Panc1 (cell line): Measurements from ENCODE around the gene CNOT1. TPM values are rescaled to one million over a fixed set of nuclear protein-coding genes. Genes with fewer than 3 reads are reported as not detected.

Experiments
- ATAC-seq: fragments of 200-7000 bp; cut with Tn5 transposase; 2 replicates; pipeline ENCODE4 v1.9.1; 2020; ENCODE audit warnings: mild to moderate bottlenecking, moderate library complexity
- BruUV-seq: library from RNA; stranded (reverse); fragments of 400-500 nt; replicated peaks from 2 replicates; lab custom pipeline; 2021; lab: Mats Ljungman, UMichigan
- CTCF ChIA-PET: fragments of 300-600 bp; sonication (Branson Sonifier 250); formaldehyde crosslinking; loops from one replicate; lab custom pipeline; 2022; ENCODE audit warnings: antibody characterized with exemption; lab: Charles Lee
- POLR2A ChIA-PET: fragments of 300-600 bp; sonication (Branson Sonifier 250); formaldehyde crosslinking; loops from one replicate; lab custom pipeline; 2022; ENCODE audit warnings: antibody characterized with exemption; lab: Charles Lee
- DNase-seq: peaks from one replicate; pipeline ENCODE4 v3.0.0-alpha.2; 2010; ENCODE audit warnings: low read depth, low spot score
- H3K27ac ChIP-seq: 2 replicates; pipeline ENCODE4 v1.5.1; 2011; ENCODE audit warnings: mild to moderate bottlenecking, low read length, inconsistent platforms
- H3K27me3 ChIP-seq: fragments of 200-500 bp; sonication (Bioruptor generic); 2 replicates; pipeline ENCODE4 v1.6.0; 2014; ENCODE audit warnings: low read length, inconsistent platforms; ENCODE audit not compliant: control insufficient read depth, insufficient read depth
- H3K36me3 ChIP-seq: fragments of 200-500 bp; sonication (Bioruptor generic); 2 replicates; pipeline ENCODE4 v1.5.1; 2014; ENCODE audit warnings: inconsistent platforms, mild to moderate bottlenecking, low read length, moderate library complexity; ENCODE audit not compliant: control insufficient read depth, insufficient read depth
- H3K4me1 ChIP-seq: 2 replicates; pipeline ENCODE4 v1.5.1; 2011; ENCODE audit warnings: inconsistent platforms, mild to moderate bottlenecking, low read length, moderate library complexity; ENCODE audit not compliant: control insufficient read depth, insufficient read depth
- H3K4me3 ChIP-seq, 2 experiments: 2 replicates each; pipeline ENCODE4 v1.5.1; 2011 to 2012; ENCODE audit warnings: low read depth in 2 of 2, low read length in 2 of 2, mild to moderate bottlenecking in 2 of 2, inconsistent platforms in 1 of 2, moderate library complexity in 1 of 2
- H3K9me3 ChIP-seq: fragments of 200-500 bp; sonication (Bioruptor generic); 2 replicates; pipeline ENCODE4 v1.5.1; 2014; ENCODE audit warnings: low read depth, mild to moderate bottlenecking, inconsistent platforms, low read length, moderate library complexity; ENCODE audit not compliant: control insufficient read depth, insufficient read depth
- CTCF ChIP-seq: fragments of 450-650 bp; IDR thresholded peaks from 2 replicates; pipeline ENCODE4 v1.5.1; 2017; ENCODE audit warnings: mild to moderate bottlenecking
- POLR2AphosphoS5 ChIP-seq: IDR thresholded peaks from 2 replicates; pipeline ENCODE4 v1.6.1; 2012; ENCODE audit warnings: mild to moderate bottlenecking, low read depth, low read length, moderate library complexity
- REST ChIP-seq, 2 experiments: IDR thresholded peaks; 2 replicates each; pipeline ENCODE4 v1.6.1; 2011 to 2012; ENCODE audit warnings: low read depth in 2 of 2, control low read depth in 1 of 2, low read length in 1 of 2, mild to moderate bottlenecking in 1 of 2, moderate library complexity in 1 of 2; ENCODE audit not compliant: insufficient read depth in 1 of 2
- SIN3A ChIP-seq: IDR thresholded peaks from 2 replicates; pipeline ENCODE4 v1.6.1; 2012; ENCODE audit warnings: low read depth, mild to moderate bottlenecking, low read length, moderate library complexity, borderline replicate concordance; ENCODE audit not compliant: insufficient read depth
- TCF7L2 ChIP-seq: IDR thresholded peaks from 2 replicates; pipeline ENCODE4 v1.6.1; 2011; ENCODE audit warnings: mild to moderate bottlenecking, low read depth, low read length, inconsistent platforms
- in situ Hi-C: cut with HindIII; loops from 2 replicates; pipeline ENCODE4 v1.10.0; 2016; ENCODE audit warnings: low sequenced_read_pairs, low pct_unique_long_range_greater_than_20kb
- intact Hi-C: fragments of 100-400 bp; cut with micrococcal nuclease; formaldehyde crosslinking; loops from one replicate; pipeline ENCODE4 v1.10.0; 2022; ENCODE audit not compliant: unreplicated experiment
- total RNA-seq: library from RNA; stranded (reverse); gene quantifications from one replicate; pipeline ENCODE4 v1.2.1, GENCODE V29; 2021; ENCODE audit not compliant: unreplicated experiment

The CNOT1 gene
- total RNA-seq, 1 experiment from 2014 or later: 170 TPM

- Histone ChIP-seq H3K4me3 (no peak overlapping the region), H3K4me1 (no peaks in the 10 kb centered on the region), H3K27me3 (no peaks in the 10 kb centered on the region), H3K36me3 (peaks cover 47% of the 10 kb centered on the region), H3K9me3 (no peaks in the 10 kb centered on the region), H3K27ac (no peak overlapping the region)
- POLR2A ChIA-PET: no interaction called here
- in situ Hi-C loops (no loop called here), intact Hi-C loops (no loop called here)
- no peak for TF ChIP-seq REST (IDR thresholded peaks at IDR 0.05; ENCODE audit: insufficient read depth in 1 of 2, low read depth in 2 of 2, low read length in 1 of 2)
- no peak for TF ChIP-seq TCF7L2
- no peak for TF ChIP-seq POLR2AphosphoS5
- no peak for TF ChIP-seq SIN3A
- TF ChIP-seq CTCF: no peak
- DNase-seq (no peak), ATAC-seq (no peak)
- CTCF ChIA-PET: no interaction called here
- TSS peak; percentile 70 for BruUV-seq
These were observed 44.7 kb downstream of the CNOT1 start for GRCh38 chr16:58584831-58585505.

- BruUV-seq: no TSS peak
- TF ChIP-seq CTCF (no peak), REST (IDR thresholded peaks at IDR 0.05; ENCODE audit: insufficient read depth in 1 of 2, low read depth in 2 of 2, low read length in 1 of 2) (no peak), SIN3A (no peak), POLR2AphosphoS5 (no peak), TCF7L2 (no peak)
- H3K4me3 ChIP-seq: no peak overlapping the region
- no peak for ATAC-seq
- H3K36me3 ChIP-seq: peaks cover 51% of the 10 kb centered on the region
- H3K27ac ChIP-seq: no peak overlapping the region
- intact Hi-C loops: no loop called here
- no peaks in the 10 kb centered on the region for H3K9me3 ChIP-seq
- H3K4me1 ChIP-seq: no peaks in the 10 kb centered on the region
- H3K27me3 ChIP-seq: no peaks in the 10 kb centered on the region
- CTCF ChIA-PET: no interaction called here
- DNase-seq: no peak
- in situ Hi-C loops: no loop called here
- POLR2A ChIA-PET: no interaction called here
These were observed 46.5 kb downstream of the CNOT1 start for GRCh38 chr16:58582971-58583765.
